ENCODE results near the gene TRIM14.
"Not testable (repeated sequence)": the region's sequence is repeated elsewhere in the genome, so short reads cannot be mapped to it uniquely, and the experiment has no call there.

Gene TRIM14

GRCh38 chr9:98024702-98025101 lies 94.3 kb downstream of the TRIM14 start:
- peaks cover 0 to 5% of the 10 kb centered on the region in 2 donors for H3K27me3 Mint-ChIP-seq
- no peaks in the 10 kb centered on the region for H3K9me3 Mint-ChIP-seq
- ATAC-seq (replicated peaks) (no peak), DNase-seq (no peak)
- peaks cover 28 to 54% of the 10 kb centered on the region in 2 donors for H3K36me3 Mint-ChIP-seq
- no peak overlapping the region for H3K27ac Mint-ChIP-seq
- no peak overlapping the region for H3K4me3 Mint-ChIP-seq
- H3K4me1 Mint-ChIP-seq: peaks cover 0 to 7% of the 10 kb centered on the region in 2 donors

GRCh38 chr9:98022447-98022846 lies 96.6 kb downstream of the TRIM14 start:
- peaks cover 42 to 65% of the 10 kb centered on the region in 2 donors for H3K36me3 Mint-ChIP-seq
- peaks cover 0 to 5% of the 10 kb centered on the region in 2 donors for H3K27me3 Mint-ChIP-seq
- H3K27ac Mint-ChIP-seq: peak overlapping the region; percentile 44
- no peak overlapping the region for H3K4me3 Mint-ChIP-seq
- peaks cover 0 to 8% of the 10 kb centered on the region in 2 donors for H3K4me1 Mint-ChIP-seq
- no peak for DNase-seq
- no peak for ATAC-seq (replicated peaks)
- no peaks in the 10 kb centered on the region for H3K9me3 Mint-ChIP-seq

GRCh38 chr9:98021306-98022040 lies 97.5 kb downstream of the TRIM14 start:
- ATAC-seq (replicated peaks): no peak
- Mint-ChIP-seq H3K36me3 (peaks cover 48 to 67% of the 10 kb centered on the region in 2 donors), H3K4me3 (no peak overlapping the region), H3K27me3 (peaks cover 0 to 5% of the 10 kb centered on the region in 2 donors), H3K4me1 (peaks cover 0 to 8% of the 10 kb centered on the region in 2 donors), H3K27ac (peak overlapping the region; percentile 0), H3K9me3 (no peaks in the 10 kb centered on the region)
- no peak for DNase-seq

GRCh38 chr9:98020476-98021145 lies 98.4 kb downstream of the TRIM14 start:
- Mint-ChIP-seq H3K27ac (no peak overlapping the region), H3K27me3 (peaks cover 0 to 5% of the 10 kb centered on the region in 2 donors), H3K4me3 (no peak overlapping the region), H3K4me1 (peaks cover 0 to 8% of the 10 kb centered on the region in 2 donors), H3K9me3 (no peaks in the 10 kb centered on the region), H3K36me3 (peaks cover 48 to 66% of the 10 kb centered on the region in 2 donors)
- DNase-seq (no peak), ATAC-seq (replicated peaks) (peak; percentile 7 to 20)

- H3K4me1 Mint-ChIP-seq; H3K9me3 Mint-ChIP-seq; DNase-seq; H3K27me3 Mint-ChIP-seq; ATAC-seq (replicated peaks); H3K4me3 Mint-ChIP-seq: not testable (repeated sequence)
- H3K36me3 Mint-ChIP-seq: peaks cover 50 to 69% of the 10 kb centered on the region in 2 donors
- peak overlapping the region; percentile 25 for H3K27ac Mint-ChIP-seq
Observed at GRCh38 chr9:98019869-98020268, 99.2 kb downstream of the TRIM14 start.
